HG03342 (cell line): Measurements from ENCODE around the gene CFL1.
"Not testable (repeated sequence)": the region's sequence is repeated elsewhere in the genome, so short reads cannot be mapped to it uniquely, and the experiment has no call there.

Source experiments
- ATAC-seq: cut with Tn5 transposase; IDR thresholded peaks from one replicate; pipeline ENCODE4 v1.9.1; 2021; ENCODE audit warnings: mild to moderate bottlenecking, moderate library complexity; ENCODE audit not compliant: unreplicated experiment

CFL1 gene

GRCh38 chr11:65859812-65860277 lies 1.9 kb upstream of the CFL1 start:
- ATAC-seq: no peak

- peak; percentile 44 for ATAC-seq
Observed at GRCh38 chr11:65859095-65859811, 1.3 kb upstream of the CFL1 start.

GRCh38 chr11:65858681-65859087 lies 704 bp upstream of the CFL1 start:
- ATAC-seq: no peak

- ATAC-seq: no peak
Observed at GRCh38 chr11:65857500-65857852, 504 bp downstream of the CFL1 start.

- no peak for ATAC-seq
Observed at GRCh38 chr11:65856689-65857499, 1.1 kb downstream of the CFL1 start.

- no peak for ATAC-seq
Observed at GRCh38 chr11:65855927-65856363, 2.0 kb downstream of the CFL1 start.

GRCh38 chr11:65854852-65855837 lies 2.8 kb downstream of the CFL1 start:
- no peak for ATAC-seq

GRCh38 chr11:65854161-65854592 lies 3.8 kb downstream of the CFL1 start:
- ATAC-seq: no peak

GRCh38 chr11:65853246-65853979 lies 4.6 kb downstream of the CFL1 start:
- ATAC-seq: no peak

- ATAC-seq: no peak
Observed at GRCh38 chr11:65852508-65853245, 5.3 kb downstream of the CFL1 start.

GRCh38 chr11:65851811-65852507 lies 6.0 kb downstream of the CFL1 start:
- no peak for ATAC-seq

- no peak for ATAC-seq
Observed at GRCh38 chr11:65851083-65851579, 6.8 kb downstream of the CFL1 start.

GRCh38 chr11:65850217-65851082 lies 7.5 kb downstream of the CFL1 start:
- ATAC-seq: no peak

- no peak for ATAC-seq
Observed at GRCh38 chr11:65849771-65850216, 8.2 kb downstream of the CFL1 start.

- ATAC-seq: no peak
Observed at GRCh38 chr11:65849366-65849765, 8.6 kb downstream of the CFL1 start.

GRCh38 chr11:65848693-65849092 lies 9.3 kb downstream of the CFL1 start:
- not testable (repeated sequence) for ATAC-seq

- ATAC-seq: no peak
Observed at GRCh38 chr11:65847746-65848145, 10.2 kb downstream of the CFL1 start.
